ENCODE data around the gene MAP3K13. TPM values are rescaled to one million over a fixed set of nuclear protein-coding genes. Genes with fewer than 3 reads are reported as not detected.

Gene MAP3K13
- total RNA-seq, 1 donor from 2014 or later = 26.9 TPM

GRCh38 chr3:185337231-185337816, 25.6 kb upstream of the MAP3K13 start:
- Mint-ChIP-seq H3K27ac (ENCODE audit: unreplicated experiment) (no peak overlapping the region), H3K9me3 (ENCODE audit: unreplicated experiment) (no peaks in the 10 kb centered on the region), H3K27me3 (ENCODE audit: unreplicated experiment) (no peaks in the 10 kb centered on the region), H3K4me1 (ENCODE audit: unreplicated experiment) (peaks cover 8% of the 10 kb centered on the region), H3K36me3 (ENCODE audit: unreplicated experiment) (no peaks in the 10 kb centered on the region), H3K4me3 (ENCODE audit: unreplicated experiment) (no peak overlapping the region)
- no peak for DNase-seq (ENCODE audit: extremely low spot score, unreplicated experiment)
- TF ChIP-seq, protein P1, sequence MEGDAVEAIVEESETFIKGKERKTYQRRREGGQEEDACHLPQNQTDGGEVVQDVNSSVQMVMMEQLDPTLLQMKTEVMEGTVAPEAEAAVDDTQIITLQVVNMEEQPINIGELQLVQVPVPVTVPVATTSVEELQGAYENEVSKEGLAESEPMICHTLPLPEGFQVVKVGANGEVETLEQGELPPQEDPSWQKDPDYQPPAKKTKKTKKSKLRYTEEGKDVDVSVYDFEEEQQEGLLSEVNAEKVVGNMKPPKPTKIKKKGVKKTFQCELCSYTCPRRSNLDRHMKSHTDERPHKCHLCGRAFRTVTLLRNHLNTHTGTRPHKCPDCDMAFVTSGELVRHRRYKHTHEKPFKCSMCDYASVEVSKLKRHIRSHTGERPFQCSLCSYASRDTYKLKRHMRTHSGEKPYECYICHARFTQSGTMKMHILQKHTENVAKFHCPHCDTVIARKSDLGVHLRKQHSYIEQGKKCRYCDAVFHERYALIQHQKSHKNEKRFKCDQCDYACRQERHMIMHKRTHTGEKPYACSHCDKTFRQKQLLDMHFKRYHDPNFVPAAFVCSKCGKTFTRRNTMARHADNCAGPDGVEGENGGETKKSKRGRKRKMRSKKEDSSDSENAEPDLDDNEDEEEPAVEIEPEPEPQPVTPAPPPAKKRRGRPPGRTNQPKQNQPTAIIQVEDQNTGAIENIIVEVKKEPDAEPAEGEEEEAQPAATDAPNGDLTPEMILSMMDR (IDR thresholded peaks at IDR 0.05) = no peak

DNA sequence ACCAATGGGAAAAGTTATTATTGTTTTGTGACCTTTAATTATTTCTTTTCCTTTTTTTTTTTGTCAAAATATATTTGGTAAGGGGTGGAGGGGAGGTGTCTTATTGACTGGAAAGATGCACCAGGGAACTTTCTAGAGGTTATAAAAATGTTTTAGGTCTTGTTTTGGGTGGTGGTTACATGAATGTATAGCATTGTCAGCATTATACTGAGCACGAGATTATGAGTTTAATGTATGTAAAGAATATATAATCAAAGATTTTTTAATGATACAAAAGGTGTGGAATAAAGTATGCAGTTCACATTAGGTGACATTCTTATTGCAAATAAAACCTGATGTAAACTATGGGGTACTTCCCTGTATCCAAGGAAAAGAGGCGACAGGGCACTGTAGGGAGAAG, 23.0 kb upstream of the MAP3K13 start:
- Mint-ChIP-seq H3K36me3 (ENCODE audit: unreplicated experiment) (no peaks in the 10 kb centered on the region), H3K27me3 (ENCODE audit: unreplicated experiment) (no peaks in the 10 kb centered on the region), H3K9me3 (ENCODE audit: unreplicated experiment) (no peaks in the 10 kb centered on the region), H3K4me1 (ENCODE audit: unreplicated experiment) (peaks cover 4% of the 10 kb centered on the region), H3K4me3 (ENCODE audit: unreplicated experiment) (no peak overlapping the region), H3K27ac (ENCODE audit: unreplicated experiment) (no peak overlapping the region)
- no peak for DNase-seq (ENCODE audit: extremely low spot score, unreplicated experiment)
- TF ChIP-seq, protein P1 (IDR thresholded peaks at IDR 0.05) = no peak

DNA sequence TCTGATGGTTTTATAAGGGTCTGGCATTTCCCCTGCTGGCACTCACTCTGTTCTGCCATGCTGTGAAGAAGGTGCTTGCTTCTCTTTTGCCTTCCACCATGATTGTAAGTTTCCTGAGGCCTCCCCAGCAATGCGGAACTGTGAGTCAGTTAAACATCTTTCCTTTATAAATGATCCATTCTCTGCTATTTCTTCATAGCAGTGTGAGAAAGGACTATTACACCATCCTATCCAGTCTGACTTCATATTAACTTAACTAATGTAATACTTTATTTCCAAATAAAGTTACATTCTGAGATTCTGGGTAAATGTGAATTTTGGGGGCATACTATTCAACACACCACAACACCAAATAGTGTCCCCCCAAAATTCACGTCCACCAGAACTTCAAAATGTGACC, 22.2 kb upstream of the MAP3K13 start:
- DNase-seq (ENCODE audit: extremely low spot score, unreplicated experiment) = no peak
- TF ChIP-seq, protein P1 (IDR thresholded peaks at IDR 0.05) = no peak
- Mint-ChIP-seq H3K4me3 (ENCODE audit: unreplicated experiment) (no peak overlapping the region), H3K27me3 (ENCODE audit: unreplicated experiment) (no peaks in the 10 kb centered on the region), H3K36me3 (ENCODE audit: unreplicated experiment) (no peaks in the 10 kb centered on the region), H3K9me3 (ENCODE audit: unreplicated experiment) (no peaks in the 10 kb centered on the region), H3K4me1 (ENCODE audit: unreplicated experiment) (peaks cover 3% of the 10 kb centered on the region), H3K27ac (ENCODE audit: unreplicated experiment) (no peak overlapping the region)

DNA sequence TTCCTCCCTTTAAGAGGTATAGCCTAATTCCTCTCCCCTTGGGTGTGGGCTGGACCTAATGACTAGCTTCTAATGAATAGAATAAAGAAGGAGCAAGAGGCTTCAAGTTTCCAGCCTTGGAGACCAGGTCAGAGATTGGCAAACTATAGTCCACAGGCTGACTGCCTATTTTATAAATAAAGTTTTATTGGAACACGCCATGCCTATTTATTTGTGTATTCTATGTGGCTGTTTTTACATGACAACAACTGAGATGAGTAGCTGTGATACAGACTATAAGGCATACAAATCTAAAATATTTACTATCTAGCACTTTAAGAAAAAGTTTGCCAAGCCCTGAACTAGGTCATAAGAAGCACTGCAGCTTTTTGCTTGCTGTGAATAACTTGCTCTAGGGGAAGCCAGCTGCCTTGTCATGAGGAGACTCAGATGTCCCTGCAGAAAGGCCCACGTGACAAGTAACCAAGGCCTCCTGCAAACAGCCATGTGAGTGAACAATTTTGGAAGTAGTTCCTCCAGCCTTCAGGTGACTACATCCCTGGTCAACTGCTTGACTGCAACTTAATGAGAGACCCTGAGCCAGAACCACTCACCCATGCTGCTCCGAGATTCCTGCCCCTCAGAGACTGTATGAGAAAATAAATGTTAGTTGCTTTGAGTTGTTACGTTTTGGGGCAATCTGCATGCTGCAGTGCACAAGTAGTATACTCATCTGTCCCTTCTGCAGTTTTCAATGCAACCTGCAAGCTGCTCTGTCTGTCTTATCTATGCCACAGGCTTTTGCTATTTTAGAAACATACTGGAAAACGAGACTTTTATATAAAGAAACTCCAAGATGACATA, 21.1 kb upstream of the MAP3K13 start:
- H3K4me3 Mint-ChIP-seq (ENCODE audit: unreplicated experiment) = no peak overlapping the region
- H3K27me3 Mint-ChIP-seq (ENCODE audit: unreplicated experiment) = no peaks in the 10 kb centered on the region
- DNase-seq (ENCODE audit: extremely low spot score, unreplicated experiment) = no peak
- H3K9me3 Mint-ChIP-seq (ENCODE audit: unreplicated experiment) = no peaks in the 10 kb centered on the region
- no peak overlapping the region for H3K27ac Mint-ChIP-seq (ENCODE audit: unreplicated experiment)
- H3K36me3 Mint-ChIP-seq (ENCODE audit: unreplicated experiment) = no peaks in the 10 kb centered on the region
- TF ChIP-seq, protein P1 (IDR thresholded peaks at IDR 0.05) = no peak
- H3K4me1 Mint-ChIP-seq (ENCODE audit: unreplicated experiment) = no peaks in the 10 kb centered on the region

DNA sequence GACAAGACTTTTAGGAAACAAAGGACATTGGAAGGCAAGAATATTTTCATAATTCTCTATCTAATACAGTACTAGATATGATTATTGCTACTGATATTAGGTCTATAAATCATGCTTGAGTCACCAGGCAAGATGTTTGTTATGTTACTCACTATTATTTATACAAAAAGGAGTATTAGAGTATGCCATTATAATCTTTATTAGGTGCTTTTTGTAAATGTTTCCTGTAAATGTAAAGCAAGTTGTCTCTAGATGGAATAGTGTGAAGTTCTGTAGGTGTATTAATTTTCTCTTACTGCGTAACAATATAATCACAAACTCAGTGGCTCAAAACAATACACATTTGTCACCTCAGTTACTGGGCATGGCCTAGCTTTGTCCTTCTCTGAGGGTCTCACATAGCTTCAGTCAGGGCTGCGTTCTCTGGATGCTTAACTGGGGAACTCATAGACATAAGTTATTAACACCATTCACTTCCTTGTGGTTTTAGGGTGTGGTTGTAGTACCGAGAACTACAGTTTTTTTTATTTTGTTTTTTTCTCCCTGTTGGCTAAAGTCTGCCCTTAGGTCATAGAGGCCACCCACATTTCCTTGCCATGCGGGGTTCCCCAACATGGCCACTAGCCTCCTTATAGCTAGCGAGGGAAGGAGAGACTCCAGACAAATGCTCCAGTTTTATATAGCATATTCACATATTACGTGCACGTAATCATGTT, 20.3 kb upstream of the MAP3K13 start:
- H3K4me1 Mint-ChIP-seq (ENCODE audit: unreplicated experiment) = no peaks in the 10 kb centered on the region

More for the DNA sequence above, 20.3 kb upstream of the MAP3K13 start:
- no peak overlapping the region for H3K27ac Mint-ChIP-seq (ENCODE audit: unreplicated experiment)
- no peaks in the 10 kb centered on the region for H3K9me3 Mint-ChIP-seq (ENCODE audit: unreplicated experiment)
- H3K36me3 Mint-ChIP-seq (ENCODE audit: unreplicated experiment) = no peaks in the 10 kb centered on the region
- H3K27me3 Mint-ChIP-seq (ENCODE audit: unreplicated experiment) = no peaks in the 10 kb centered on the region
- TF ChIP-seq, protein P1 (IDR thresholded peaks at IDR 0.05) = no peak
- DNase-seq (ENCODE audit: extremely low spot score, unreplicated experiment) = no peak
- no peak overlapping the region for H3K4me3 Mint-ChIP-seq (ENCODE audit: unreplicated experiment)
